Measurements from ENCODE around the gene UPK3A.
A peak's percentile ranks its signal among the peaks of the same experiment; 100 is the strongest.
"Not testable (repeated sequence)": the region's sequence is repeated elsewhere in the genome, so short reads cannot be mapped to it uniquely, and the experiment has no call there.

UPK3A gene

DNA sequence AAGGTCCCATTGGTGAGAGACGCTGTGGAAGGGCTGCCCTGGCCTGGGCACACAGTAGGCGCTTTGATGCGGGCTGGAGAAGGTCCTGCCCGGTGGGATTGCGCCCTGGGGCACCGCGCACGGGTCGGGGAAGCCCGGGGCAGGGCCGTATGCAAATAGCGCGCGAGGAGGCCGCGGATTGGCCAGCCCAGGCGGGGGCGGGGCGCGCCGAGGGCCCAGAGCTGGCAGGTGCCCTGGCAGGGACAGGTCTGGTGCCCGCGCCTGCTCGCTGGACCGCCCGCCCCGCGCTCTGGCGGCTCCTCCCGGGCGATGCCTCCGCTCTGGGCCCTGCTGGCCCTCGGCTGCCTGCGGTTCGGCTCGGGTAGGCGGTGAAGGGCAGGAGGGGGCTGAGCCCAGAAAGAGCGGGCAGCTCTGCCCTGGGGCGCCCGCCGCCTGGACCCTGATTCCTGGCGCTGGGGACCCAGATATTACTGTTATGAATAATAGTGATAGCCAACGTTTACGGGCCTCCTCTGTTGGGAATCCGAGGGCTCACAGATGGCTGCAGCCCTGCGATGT, at the start of gene UPK3A:
Gene UPK3A, plus strand, starts transcription at position 245 of the 558 bp plus-strand sequence. Its CDS starts 65 bp downstream, at position 310.
- peak; percentile 36 to 39 for DNase-seq

- no peak for DNase-seq
These were observed 49.5 kb upstream of the UPK3A start for GRCh38 chr22:45235101-45235777.

DNA sequence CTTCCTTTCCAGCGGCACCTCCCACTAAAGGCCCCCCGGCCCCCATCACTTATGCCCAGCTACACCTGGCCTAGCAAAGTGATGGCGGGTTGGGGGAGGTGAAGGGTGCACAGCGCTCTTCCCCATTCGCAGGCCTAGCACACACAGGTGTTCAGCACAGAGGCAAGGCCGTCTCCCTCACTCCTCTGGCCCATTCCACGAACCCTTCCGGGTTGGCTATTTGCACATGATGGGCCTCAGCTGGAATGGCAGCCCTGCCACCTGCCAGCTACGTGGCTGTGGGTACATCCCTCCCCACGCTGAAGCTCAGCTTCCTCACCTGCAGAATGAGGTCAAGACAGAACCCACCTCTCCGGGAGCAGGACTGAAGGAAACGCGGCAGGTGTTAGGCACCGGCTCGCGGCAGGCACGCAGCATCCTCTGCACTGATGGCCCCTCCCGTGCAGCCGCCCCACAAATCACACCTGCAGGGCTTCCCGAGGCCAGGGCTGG, 48.9 kb upstream of the UPK3A start:
- no peak for DNase-seq

- no peak for DNase-seq
These were observed 47.4 kb upstream of the UPK3A start for GRCh38 chr22:45237065-45237990.

DNA sequence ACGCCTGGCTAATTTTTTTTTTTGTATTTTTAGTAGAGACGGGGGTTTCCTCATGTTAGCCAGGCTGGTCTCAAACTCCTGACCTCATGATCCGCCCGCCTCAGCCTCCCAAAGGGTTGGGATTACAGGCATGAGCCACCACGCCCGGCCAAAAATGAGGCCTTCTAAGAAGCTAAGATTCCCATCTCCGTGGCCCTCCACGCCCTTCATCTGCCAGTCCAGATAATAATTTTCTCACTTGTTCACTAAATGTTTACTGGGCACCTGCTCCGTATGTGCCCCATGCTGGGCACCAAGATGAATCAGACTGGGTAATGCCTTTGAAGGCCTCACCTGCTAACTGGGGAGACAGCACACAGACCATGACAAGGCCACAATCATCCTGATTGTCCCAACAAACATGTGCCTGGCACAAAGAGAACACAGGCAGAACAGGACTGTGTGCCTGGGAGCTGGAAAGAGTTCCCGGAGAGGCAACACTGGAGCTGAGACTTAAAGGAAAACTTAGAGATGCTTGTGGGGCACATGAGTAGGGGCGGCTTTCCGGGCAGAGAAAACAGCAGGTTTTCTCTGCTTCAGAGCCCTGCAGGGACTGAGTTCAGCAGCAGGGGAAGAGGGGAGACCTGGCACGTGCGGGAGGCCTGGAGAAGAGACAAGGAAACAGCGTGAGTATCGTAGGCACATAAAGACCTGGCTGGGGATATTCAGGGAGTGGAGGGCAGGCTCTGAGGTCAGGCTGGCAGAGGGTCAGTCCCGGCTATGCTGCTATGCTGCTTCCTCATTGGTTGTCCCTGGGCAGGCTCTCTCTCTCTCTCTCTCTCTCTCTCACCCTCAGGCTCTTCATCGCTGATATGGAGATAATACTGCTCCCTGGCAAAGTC, 46.4 kb upstream of the UPK3A start:
- no peak for DNase-seq

DNA sequence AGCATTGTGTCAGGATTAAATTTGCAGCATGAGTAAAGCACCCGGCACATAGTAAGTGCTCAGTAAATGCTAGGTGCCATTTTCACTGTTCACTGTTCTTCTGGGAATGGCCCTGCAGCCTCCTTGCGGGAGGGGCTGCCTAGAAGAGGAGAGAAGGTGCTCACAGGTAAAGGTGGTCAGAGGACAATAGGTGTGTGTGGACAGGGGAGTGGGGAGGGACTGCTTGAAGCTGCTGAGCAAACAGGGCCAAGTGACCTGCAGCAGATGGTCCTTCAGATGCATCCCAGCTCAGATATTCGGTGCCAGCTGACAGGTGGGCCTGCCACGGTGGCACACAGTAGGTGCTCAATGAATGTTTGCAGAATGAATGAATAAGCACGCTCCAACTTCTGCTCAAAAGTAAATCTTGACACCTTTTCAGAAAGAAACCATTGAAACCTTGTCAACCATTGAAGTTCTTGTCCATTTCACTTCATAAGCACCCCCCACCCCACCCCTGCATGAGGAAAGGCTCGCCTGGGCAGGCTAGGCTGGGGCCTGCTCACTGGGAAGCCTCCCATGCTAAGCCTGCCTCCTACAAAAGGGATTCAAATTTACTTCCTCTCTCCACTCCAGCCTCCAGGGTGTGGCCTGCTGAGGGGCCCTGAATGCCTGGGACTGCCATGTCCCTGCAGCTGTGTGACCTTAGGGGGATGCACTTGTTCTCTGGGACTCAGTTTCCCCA, 45.6 kb upstream of the UPK3A start:
- no peak for DNase-seq

- DNase-seq, result no peak
These were observed 45.1 kb upstream of the UPK3A start for GRCh38 chr22:45239681-45240051.

GRCh38 chr22:45240104-45240809, 44.5 kb upstream of the UPK3A start:
- peak; percentile 15 to 30 for DNase-seq

GRCh38 chr22:45240810-45241631, 43.7 kb upstream of the UPK3A start, which contains the start of gene KIAA0930:
TSS of gene KIAA0930 (minus strand) at chr22:45240894. CDS start at chr22:45240703, 191 bp downstream.
- peak; percentile 73 to 75 for DNase-seq

DNA sequence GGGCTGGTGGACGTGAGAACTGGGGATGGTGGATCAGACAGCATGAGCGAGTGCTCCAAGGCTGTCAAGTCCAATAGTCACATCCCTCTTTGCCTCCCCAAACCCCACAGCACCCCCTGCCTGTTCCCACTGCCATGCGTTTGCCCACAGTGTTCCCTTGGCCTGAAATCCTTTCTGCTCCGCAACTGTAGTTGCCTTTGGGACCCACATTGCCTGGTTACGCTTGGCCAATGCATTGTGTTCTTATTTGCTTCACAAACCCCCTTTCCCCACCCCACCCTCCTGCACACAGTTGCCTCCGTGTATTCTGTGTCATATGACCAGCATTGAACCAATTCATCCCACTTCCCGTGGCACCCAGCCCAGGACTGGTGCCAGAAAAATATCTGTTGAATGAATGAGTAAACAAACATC, 42.0 kb upstream of the UPK3A start:
- no peak for DNase-seq

GRCh38 chr22:45244916-45245315, 39.8 kb upstream of the UPK3A start:
- DNase-seq, result no peak

DNA sequence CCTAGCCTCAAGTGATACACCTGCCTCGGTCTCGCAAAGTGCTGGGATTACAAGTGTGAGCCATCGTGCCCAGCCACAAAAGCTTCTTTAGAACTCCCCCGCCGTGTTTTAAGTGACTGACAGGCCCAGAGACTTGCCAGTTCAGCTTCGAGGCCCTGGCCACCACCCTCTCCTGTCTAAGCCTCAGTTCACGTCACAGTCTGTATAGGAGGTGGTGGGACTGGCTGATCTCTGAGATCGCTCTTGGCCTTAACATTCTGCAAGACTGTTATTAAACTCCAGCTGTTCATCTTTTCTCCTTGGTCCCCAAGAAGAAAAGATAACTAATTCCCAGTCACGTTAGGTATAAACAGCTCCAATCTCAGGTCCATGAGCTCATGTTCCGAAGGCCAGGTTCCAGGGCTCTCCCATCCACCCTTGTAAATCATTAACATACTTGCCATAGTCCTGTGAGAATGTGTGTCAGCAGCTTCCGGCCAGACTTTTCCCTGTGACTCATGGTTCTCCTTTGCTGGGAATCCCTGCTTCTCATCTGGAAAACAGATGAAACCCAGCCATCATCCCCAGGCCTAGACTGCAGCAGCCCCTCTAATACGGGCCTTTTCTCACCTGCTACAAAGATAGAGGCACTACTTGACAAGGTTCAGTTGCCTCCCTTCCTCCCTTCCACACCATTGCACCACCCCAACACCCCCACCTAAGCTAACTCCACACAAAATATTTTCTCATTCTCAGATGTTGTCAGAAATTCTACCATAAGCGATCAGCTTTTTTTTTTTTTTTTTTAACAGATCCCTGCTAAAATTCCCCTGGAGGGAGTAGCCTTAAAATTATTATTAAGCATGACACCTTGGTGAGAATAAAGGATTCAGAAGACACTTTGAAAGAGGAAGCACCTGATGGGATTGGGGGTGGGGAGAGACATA, 38.4 kb upstream of the UPK3A start:
- DNase-seq, result no peak

- DNase-seq, result no peak
These were observed 35.8 kb upstream of the UPK3A start for GRCh38 chr22:45248832-45249561.

DNA sequence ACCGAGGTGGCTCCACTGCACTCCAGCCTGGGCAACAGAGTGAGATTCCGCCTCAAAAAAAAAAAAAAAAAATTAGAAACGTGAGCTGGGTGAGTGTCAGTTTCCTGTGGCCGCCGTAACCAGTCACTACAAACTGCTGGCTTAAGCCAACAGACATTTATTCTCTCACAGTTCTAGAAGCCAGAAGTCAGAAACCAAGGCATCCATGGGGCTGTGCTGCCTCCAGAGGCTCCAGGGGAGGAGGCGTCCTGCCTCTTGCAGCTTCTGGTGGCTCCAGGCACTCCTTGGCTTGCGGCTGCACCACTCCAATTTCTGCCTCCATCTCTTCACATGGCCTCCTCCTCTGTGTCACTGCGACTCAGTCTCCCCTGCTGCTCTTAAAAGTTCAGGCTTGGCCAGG, 32.9 kb upstream of the UPK3A start:
- DNase-seq, result no peak

DNA sequence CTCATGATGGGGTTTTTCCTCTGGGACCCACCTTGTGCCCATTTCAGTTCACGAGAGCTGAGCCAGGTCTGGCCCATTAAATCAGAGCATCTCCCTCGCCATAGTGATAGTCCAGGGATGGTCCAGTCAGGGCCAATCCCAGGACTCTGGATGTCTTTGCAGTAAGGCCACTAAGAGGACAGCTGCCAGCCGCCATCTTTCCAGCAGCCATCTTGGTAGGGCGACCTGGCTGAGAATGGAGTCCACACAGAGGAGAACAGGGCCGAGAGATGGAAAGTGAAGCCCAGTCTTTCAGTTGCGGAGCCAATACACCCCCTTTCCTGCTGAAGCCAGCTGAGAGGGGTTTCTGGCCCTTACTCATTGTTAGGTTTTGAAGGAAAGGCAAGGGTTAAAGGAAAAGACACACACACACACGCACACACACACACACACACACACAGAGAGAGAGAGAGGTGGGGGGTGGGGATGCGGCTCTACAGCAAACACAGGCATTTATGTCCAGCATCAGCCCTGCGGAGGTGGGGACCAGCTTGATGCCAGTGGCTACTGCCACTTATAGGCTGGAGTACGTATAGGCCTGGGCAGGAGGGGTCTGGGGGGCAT, 31.6 kb upstream of the UPK3A start:
- DNase-seq, result no peak

- no peak for DNase-seq
These were observed 30.4 kb upstream of the UPK3A start for GRCh38 chr22:45254388-45254787.

- DNase-seq, result no peak
These were observed 29.9 kb upstream of the UPK3A start for GRCh38 chr22:45254789-45255278.

DNA sequence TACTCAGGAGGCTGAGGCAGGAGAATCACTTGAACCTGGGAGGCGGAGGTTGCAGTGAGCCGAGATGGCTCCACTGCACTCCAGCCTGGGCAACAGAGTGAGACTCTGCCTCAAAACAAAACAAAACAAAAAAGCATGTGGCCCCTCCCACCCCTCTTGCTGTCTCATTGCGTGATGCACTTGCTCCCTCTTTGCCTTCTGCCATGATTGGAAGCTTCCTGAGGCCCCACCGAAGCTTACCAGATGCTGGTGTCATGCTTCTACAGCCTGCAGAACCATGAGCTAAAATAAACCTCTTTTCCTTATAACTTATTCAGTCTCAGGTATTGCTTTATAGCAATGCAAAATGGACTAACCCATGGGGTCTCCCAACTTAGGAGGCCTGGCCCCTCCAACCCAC, 26.8 kb upstream of the UPK3A start:
- not testable (repeated sequence) for DNase-seq
